Loucy (cell line): ENCODE results near the gene KIRREL1.

Experiments used
- CTCF ChIP-seq: fragments of 200-600 bp; sonication (generic); conservative IDR thresholded peaks from 2 replicates; pipeline ENCODE4 v1.5.1; 2014; ENCODE audit warnings: mild to moderate bottlenecking, antibody characterized with exemption, low read length
- EZH2phosphoT487 ChIP-seq: fragments of 200-600 bp; IDR thresholded peaks from 2 replicates; pipeline ENCODE4 v1.6.1; 2018; ENCODE audit warnings: antibody characterized with exemption, mild to moderate bottlenecking, moderate library complexity, borderline replicate concordance

GRCh38 chr1:158101927-158102326 is 108.5 kb downstream of the KIRREL1 start:
- TF ChIP-seq CTCF: no peak
- TF ChIP-seq EZH2phosphoT487: no peak
